Neural cell (in vitro differentiated cells): ENCODE measurements around the gene SPAG7. TPM values are rescaled to one million over a fixed set of nuclear protein-coding genes. Genes with fewer than 3 reads are reported as not detected.

ENCODE experiments used
- H2AFZ ChIP-seq: fragments of 200-600, 300-800 bp; sonication (generic), shearing (Covaris generic); 2 replicates; pipeline ENCODE4 v1.6.0; 2014; ENCODE audit warnings: low read depth, mild to moderate bottlenecking, antibody characterized with exemption, low read length, moderate library complexity
- H3F3A ChIP-seq: fragments of 200-600 bp; shearing (Covaris generic); 2 replicates; pipeline ENCODE4 v1.6.1; 2016; ENCODE audit warnings: mild to moderate bottlenecking, moderate library complexity, mixed read lengths, antibody characterized with exemption, low read length; ENCODE audit not compliant: insufficient read depth, poor library complexity, severe bottlenecking
- H3K27ac ChIP-seq: fragments of 200-600, 300-800 bp; sonication (generic), shearing (Covaris generic); 2 replicates; pipeline ENCODE4 v1.5.1; 2014; ENCODE audit warnings: mild to moderate bottlenecking, low read length, moderate library complexity
- H3K27me3 ChIP-seq: fragments of 300-800, 200-600 bp; sonication (generic), shearing (Covaris generic); 2 replicates; pipeline ENCODE4 v1.6.0; 2014; ENCODE audit warnings: mild to moderate bottlenecking, low read depth, low read length, moderate library complexity; ENCODE audit not compliant: insufficient read depth
- H3K36me3 ChIP-seq: fragments of 300-800, 200-600 bp; sonication (generic), shearing (Covaris generic); 2 replicates; pipeline ENCODE4 v1.5.1; 2014; ENCODE audit warnings: mild to moderate bottlenecking, antibody characterized with exemption, low read length, moderate library complexity; ENCODE audit not compliant: insufficient read depth
- H3K4me2 ChIP-seq: fragments of 300-800, 200-600 bp; sonication (generic), shearing (Covaris generic); 2 replicates; pipeline ENCODE4 v1.6.0; 2014; ENCODE audit warnings: mild to moderate bottlenecking, low read length
- H3K4me3 ChIP-seq: fragments of 300-800, 200-600 bp; sonication (generic), shearing (Covaris generic); 2 replicates; pipeline ENCODE4 v1.5.1; 2014; ENCODE audit warnings: mild to moderate bottlenecking, low read length, moderate library complexity
- H3K79me2 ChIP-seq: fragments of 200-600 bp; shearing (Covaris generic); replicated peaks from 2 replicates; pipeline ENCODE4 v1.6.0; 2014; ENCODE audit warnings: mild to moderate bottlenecking, low read length, moderate library complexity; ENCODE audit not compliant: insufficient read depth
- H3K9ac ChIP-seq: fragments of 300-800, 200-600 bp; sonication (generic), shearing (Covaris generic); 2 replicates; pipeline ENCODE4 v1.6.1; 2016; ENCODE audit warnings: mild to moderate bottlenecking, low read length, mixed read lengths
- H3K9me2 ChIP-seq: fragments of 200-600 bp; shearing (Covaris generic); 2 replicates; pipeline ENCODE4 v1.6.1; 2016; ENCODE audit warnings: mild to moderate bottlenecking, low read length, mixed read lengths; ENCODE audit not compliant: insufficient read depth
- H3K9me3 ChIP-seq: fragments of 200-600, 300-800 bp; sonication (generic), shearing (Covaris generic); 2 replicates; pipeline ENCODE4 v1.6.1; 2016; ENCODE audit warnings: mild to moderate bottlenecking, mixed run types, low read length, moderate library complexity, mixed read lengths
- H4K20me1 ChIP-seq: fragments of 200-600 bp; shearing (Covaris generic); 2 replicates; pipeline ENCODE4 v1.6.1; 2016; ENCODE audit warnings: mild to moderate bottlenecking, mixed run types; ENCODE audit not compliant: insufficient read depth
- EP300 ChIP-seq: fragments of 450-650 bp; conservative IDR thresholded peaks from 2 replicates; pipeline ENCODE4 v1.6.1; 2014; ENCODE audit warnings: antibody characterized with exemption, mild to moderate bottlenecking, moderate library complexity; ENCODE audit not compliant: poor library complexity, severe bottlenecking
- EZH2 ChIP-seq: fragments of 200-600, 300-800 bp; shearing (Covaris generic), sonication (generic); IDR thresholded peaks from 2 replicates; pipeline ENCODE4 v1.6.1; 2014; ENCODE audit warnings: antibody characterized with exemption, low read length, borderline replicate concordance, mild to moderate bottlenecking; ENCODE audit not compliant: insufficient read depth, poor library complexity, severe bottlenecking
- MXI1 ChIP-seq: fragments of 450-650 bp; conservative IDR thresholded peaks from 2 replicates; pipeline ENCODE4 v1.6.1; 2014; ENCODE audit warnings: antibody characterized with exemption, mild to moderate bottlenecking; ENCODE audit not compliant: poor library complexity, severe bottlenecking
- POLR2AphosphoS5 ChIP-seq: IDR thresholded peaks from 2 replicates; pipeline ENCODE4 v1.6.1; 2012
- RAD21 ChIP-seq: fragments of 450-650 bp; conservative IDR thresholded peaks from 2 replicates; pipeline ENCODE4 v1.6.1; 2014; ENCODE audit warnings: antibody characterized with exemption, mild to moderate bottlenecking, moderate library complexity
- SMC3 ChIP-seq: fragments of 450-650 bp; conservative IDR thresholded peaks from 2 replicates; pipeline ENCODE4 v1.6.1; 2014; ENCODE audit warnings: antibody characterized with exemption, mild to moderate bottlenecking, moderate library complexity; ENCODE audit not compliant: poor library complexity
- TAF1 ChIP-seq: IDR thresholded peaks from 2 replicates; pipeline ENCODE4 v1.6.1; 2012; ENCODE audit warnings: low read depth
- polyA plus RNA-seq: library from polyadenylated mRNA; depleted of rRNA; stranded (reverse); fragments of >200 nt; gene quantifications from 2 replicates; pipeline ENCODE4 v1.2.3, GENCODE V29; 2014
- TF ChIP-seq, protein P1 (sequence below): fragments of 450-650 bp; IDR thresholded peaks from 2 replicates; pipeline ENCODE4 v1.5.1; 2014; ENCODE audit warnings: antibody characterized with exemption, mild to moderate bottlenecking, moderate library complexity; ENCODE audit not compliant: poor library complexity, severe bottlenecking
- TF ChIP-seq, protein P2 (sequence below): IDR thresholded peaks from 2 replicates; pipeline ENCODE4 v1.6.1; 2012; ENCODE audit warnings: borderline replicate concordance

SPAG7 gene
- polyA plus RNA-seq, 1 donor from 2014 or later, result 66.4 TPM

DNA sequence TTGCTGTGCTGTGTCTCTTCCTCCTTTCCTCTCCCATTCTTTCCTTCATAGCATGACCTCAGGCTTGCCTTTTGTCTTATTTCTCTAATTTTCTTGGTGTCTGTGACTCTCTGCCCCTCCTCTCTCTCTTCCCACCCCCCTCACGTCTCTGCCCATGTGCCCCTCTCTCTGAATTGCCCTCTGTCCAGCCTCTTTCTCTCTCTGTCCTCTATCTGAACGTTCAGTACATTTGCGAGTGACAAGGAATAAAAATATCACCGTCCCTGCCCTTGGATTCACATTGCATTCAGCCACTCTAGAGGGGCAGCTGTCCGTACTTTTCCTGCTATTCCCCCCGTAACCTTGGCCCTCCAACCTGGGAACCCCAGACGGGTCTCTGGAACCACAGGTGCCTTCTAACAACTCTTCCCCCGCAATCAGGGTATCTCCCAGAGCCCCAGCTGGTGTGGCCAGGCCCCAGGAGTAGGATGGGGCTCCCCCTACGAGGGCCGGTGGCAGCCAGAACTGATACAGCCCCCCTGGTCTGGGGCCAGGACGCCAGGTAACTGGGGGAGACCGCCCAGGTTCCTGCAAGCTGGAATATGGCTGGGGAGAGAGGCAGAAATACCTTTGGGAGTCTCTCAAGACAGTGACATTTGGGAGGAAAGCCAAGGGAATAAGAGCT lies 31.9 kb upstream of the SPAG7 start:
- H3K9me2 ChIP-seq, result no peaks in the 10 kb centered on the region

DNA sequence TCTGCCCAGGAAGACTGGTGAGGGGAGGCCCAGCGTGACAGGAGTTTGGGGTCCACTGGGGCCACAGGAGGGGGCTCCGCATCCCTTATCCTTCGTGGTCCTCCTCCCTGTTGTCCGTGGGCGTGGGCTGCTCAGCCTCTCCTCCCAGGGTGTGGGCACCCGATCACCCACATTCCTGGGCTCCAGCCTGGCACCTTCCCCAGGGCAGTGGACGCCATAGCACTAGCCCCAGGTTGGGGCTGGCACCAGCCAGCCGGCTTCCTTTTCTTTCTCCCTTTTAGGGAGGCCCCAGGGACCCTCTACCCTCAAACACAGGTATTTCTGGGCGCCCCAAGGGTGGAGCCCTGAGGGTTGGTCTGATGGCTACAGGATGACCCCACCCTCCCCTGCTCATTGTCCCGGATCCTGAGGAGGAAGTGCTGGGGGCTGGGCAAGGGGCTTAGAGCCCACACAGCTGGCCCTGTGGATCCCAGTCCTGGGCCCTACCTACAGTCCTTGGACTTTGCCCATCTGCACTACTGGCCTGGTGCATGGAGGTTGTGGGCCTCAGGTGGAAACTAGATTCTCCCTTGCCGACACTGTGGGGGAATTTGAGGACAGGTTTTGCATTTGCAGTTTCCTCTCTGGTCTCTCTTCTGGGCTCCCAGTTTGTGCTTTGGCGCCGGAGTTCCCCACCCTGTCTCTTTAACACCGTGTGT lies 31.3 kb upstream of the SPAG7 start:
- Histone ChIP-seq H3F3A (no peaks in the 10 kb centered on the region), H3K27me3 (no peaks in the 10 kb centered on the region), H3K9ac (peak overlapping the region; percentile 81), H3K27ac (no peak overlapping the region), H3K79me2 (peaks cover 16% of the 10 kb centered on the region), H4K20me1 (no peaks in the 10 kb centered on the region), H3K9me3 (no peaks in the 10 kb centered on the region), H2AFZ (no peak overlapping the region), H3K9me2 (no peaks in the 10 kb centered on the region), H3K4me3 (peak overlapping the region; percentile 96), H3K4me2 (peak overlapping the region; percentile 84), H3K36me3 (no peaks in the 10 kb centered on the region)
- TF ChIP-seq SMC3 (no peak), MXI1 (no peak), EZH2 (no peak), RAD21 (no peak), POLR2AphosphoS5 (no peak), EP300 (no peak), TAF1 (no peak)
- TF ChIP-seq, protein P1, sequence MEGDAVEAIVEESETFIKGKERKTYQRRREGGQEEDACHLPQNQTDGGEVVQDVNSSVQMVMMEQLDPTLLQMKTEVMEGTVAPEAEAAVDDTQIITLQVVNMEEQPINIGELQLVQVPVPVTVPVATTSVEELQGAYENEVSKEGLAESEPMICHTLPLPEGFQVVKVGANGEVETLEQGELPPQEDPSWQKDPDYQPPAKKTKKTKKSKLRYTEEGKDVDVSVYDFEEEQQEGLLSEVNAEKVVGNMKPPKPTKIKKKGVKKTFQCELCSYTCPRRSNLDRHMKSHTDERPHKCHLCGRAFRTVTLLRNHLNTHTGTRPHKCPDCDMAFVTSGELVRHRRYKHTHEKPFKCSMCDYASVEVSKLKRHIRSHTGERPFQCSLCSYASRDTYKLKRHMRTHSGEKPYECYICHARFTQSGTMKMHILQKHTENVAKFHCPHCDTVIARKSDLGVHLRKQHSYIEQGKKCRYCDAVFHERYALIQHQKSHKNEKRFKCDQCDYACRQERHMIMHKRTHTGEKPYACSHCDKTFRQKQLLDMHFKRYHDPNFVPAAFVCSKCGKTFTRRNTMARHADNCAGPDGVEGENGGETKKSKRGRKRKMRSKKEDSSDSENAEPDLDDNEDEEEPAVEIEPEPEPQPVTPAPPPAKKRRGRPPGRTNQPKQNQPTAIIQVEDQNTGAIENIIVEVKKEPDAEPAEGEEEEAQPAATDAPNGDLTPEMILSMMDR, result no peak
- TF ChIP-seq, protein P2, sequence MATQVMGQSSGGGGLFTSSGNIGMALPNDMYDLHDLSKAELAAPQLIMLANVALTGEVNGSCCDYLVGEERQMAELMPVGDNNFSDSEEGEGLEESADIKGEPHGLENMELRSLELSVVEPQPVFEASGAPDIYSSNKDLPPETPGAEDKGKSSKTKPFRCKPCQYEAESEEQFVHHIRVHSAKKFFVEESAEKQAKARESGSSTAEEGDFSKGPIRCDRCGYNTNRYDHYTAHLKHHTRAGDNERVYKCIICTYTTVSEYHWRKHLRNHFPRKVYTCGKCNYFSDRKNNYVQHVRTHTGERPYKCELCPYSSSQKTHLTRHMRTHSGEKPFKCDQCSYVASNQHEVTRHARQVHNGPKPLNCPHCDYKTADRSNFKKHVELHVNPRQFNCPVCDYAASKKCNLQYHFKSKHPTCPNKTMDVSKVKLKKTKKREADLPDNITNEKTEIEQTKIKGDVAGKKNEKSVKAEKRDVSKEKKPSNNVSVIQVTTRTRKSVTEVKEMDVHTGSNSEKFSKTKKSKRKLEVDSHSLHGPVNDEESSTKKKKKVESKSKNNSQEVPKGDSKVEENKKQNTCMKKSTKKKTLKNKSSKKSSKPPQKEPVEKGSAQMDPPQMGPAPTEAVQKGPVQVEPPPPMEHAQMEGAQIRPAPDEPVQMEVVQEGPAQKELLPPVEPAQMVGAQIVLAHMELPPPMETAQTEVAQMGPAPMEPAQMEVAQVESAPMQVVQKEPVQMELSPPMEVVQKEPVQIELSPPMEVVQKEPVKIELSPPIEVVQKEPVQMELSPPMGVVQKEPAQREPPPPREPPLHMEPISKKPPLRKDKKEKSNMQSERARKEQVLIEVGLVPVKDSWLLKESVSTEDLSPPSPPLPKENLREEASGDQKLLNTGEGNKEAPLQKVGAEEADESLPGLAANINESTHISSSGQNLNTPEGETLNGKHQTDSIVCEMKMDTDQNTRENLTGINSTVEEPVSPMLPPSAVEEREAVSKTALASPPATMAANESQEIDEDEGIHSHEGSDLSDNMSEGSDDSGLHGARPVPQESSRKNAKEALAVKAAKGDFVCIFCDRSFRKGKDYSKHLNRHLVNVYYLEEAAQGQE, result no peak

More for the DNA sequence above, 31.9 kb upstream of the SPAG7 start:
- Histone ChIP-seq H4K20me1 (no peaks in the 10 kb centered on the region), H3K9me3 (no peaks in the 10 kb centered on the region), H3K36me3 (no peaks in the 10 kb centered on the region), H3K4me3 (peak overlapping the region; percentile 96), H3F3A (no peaks in the 10 kb centered on the region), H3K79me2 (peaks cover 16% of the 10 kb centered on the region), H3K4me2 (peak overlapping the region; percentile 84), H3K27me3 (no peaks in the 10 kb centered on the region), H3K9ac (peak overlapping the region; percentile 81), H3K27ac (no peak overlapping the region), H2AFZ (no peak overlapping the region)
- no peak for TF ChIP-seq MXI1
- no peak for TF ChIP-seq EZH2
- TF ChIP-seq POLR2AphosphoS5, result no peak
- TF ChIP-seq, protein P1, result no peak
- no peak for TF ChIP-seq TAF1
- no peak for TF ChIP-seq RAD21
- no peak for TF ChIP-seq SMC3
- TF ChIP-seq, protein P2, result no peak
